GM23338 (cell line): ENCODE measurements around the gene CFAP100. TPM values are rescaled to one million over a fixed set of nuclear protein-coding genes. Genes with fewer than 3 reads are reported as not detected.

ENCODE experiments used
- ATAC-seq: fragments of 200-7000 bp; cut with Tn5 transposase; 3 replicates; pipeline ENCODE4 v1.9.1; 2020
- DNase-seq: peaks from one replicate; pipeline ENCODE4 v3.0.0-alpha.2; 2015; ENCODE audit warnings: low spot score
- H2AFZ ChIP-seq: fragments of 200-600 bp; sonication (generic); 2 replicates; pipeline ENCODE4 v1.8.0; 2016; ENCODE audit warnings: antibody characterized with exemption, mild to moderate bottlenecking, moderate library complexity
- H3F3A ChIP-seq: fragments of 200-600 bp; sonication (generic); replicated peaks from 2 replicates; pipeline ENCODE4 v1.8.0; 2017; ENCODE audit warnings: antibody characterized with exemption, mixed run types, low read depth
- H3K27ac ChIP-seq: fragments of 200-600 bp; sonication (generic); 2 replicates; pipeline ENCODE4 v1.6.1; 2016; ENCODE audit warnings: low read depth
- H3K27me3 ChIP-seq: fragments of 200-600 bp; sonication (generic); 2 replicates; pipeline ENCODE4 v1.8.0; 2016; ENCODE audit warnings: mild to moderate bottlenecking, mixed run types, moderate library complexity; ENCODE audit not compliant: insufficient read depth
- H3K36me3 ChIP-seq: fragments of 200-600 bp; sonication (generic); 2 replicates; pipeline ENCODE4 v1.8.0; 2016; ENCODE audit warnings: mild to moderate bottlenecking; ENCODE audit not compliant: insufficient read depth
- H3K4me1 ChIP-seq: fragments of 200-600 bp; sonication (generic); 2 replicates; pipeline ENCODE4 v1.8.0; 2016; ENCODE audit warnings: mild to moderate bottlenecking, moderate library complexity; ENCODE audit not compliant: insufficient read depth
- H3K4me2 ChIP-seq: fragments of 200-600 bp; sonication (generic); 2 replicates; pipeline ENCODE4 v1.7.1; 2017; ENCODE audit warnings: mixed run types
- H3K4me3 ChIP-seq: fragments of 200-600 bp; sonication (generic); 2 replicates; pipeline ENCODE4 v1.6.1; 2016; ENCODE audit warnings: mixed run types
- H3K79me2 ChIP-seq: fragments of 200-600 bp; sonication (generic); replicated peaks from 2 replicates; pipeline ENCODE4 v1.8.0; 2017; ENCODE audit warnings: mild to moderate bottlenecking; ENCODE audit not compliant: insufficient read depth
- H3K9me2 ChIP-seq: fragments of 200-600 bp; sonication (generic); 2 replicates; pipeline ENCODE4 v1.8.0; 2017; ENCODE audit not compliant: insufficient read depth
- H4K20me1 ChIP-seq: fragments of 200-600 bp; sonication (generic); replicated peaks from 2 replicates; pipeline ENCODE4 v1.8.0; 2017; ENCODE audit warnings: mild to moderate bottlenecking; ENCODE audit not compliant: insufficient read depth
- H3K27ac Mint-ChIP-seq: 2 replicates; pipeline ENCODE4 v1.8.0; 2020; ENCODE audit warnings: inconsistent platforms, mild to moderate bottlenecking, moderate library complexity, mixed read lengths
- H3K27me3 Mint-ChIP-seq: 3 replicates; pipeline ENCODE4 v1.8.0; 2022; ENCODE audit warnings: low read depth, mild to moderate bottlenecking, moderate library complexity, mixed read lengths, inconsistent platforms; ENCODE audit not compliant: insufficient read depth, poor library complexity
- H3K36me3 Mint-ChIP-seq: 3 replicates; pipeline ENCODE4 v1.8.0; 2021; ENCODE audit warnings: low read depth, mild to moderate bottlenecking, inconsistent platforms, moderate library complexity, mixed read lengths
- H3K4me1 Mint-ChIP-seq: 3 replicates; pipeline ENCODE4 v1.8.0; 2020; ENCODE audit warnings: mild to moderate bottlenecking, inconsistent platforms, mixed read lengths
- H3K4me3 Mint-ChIP-seq: 3 replicates; pipeline ENCODE4 v1.8.0; 2021; ENCODE audit warnings: moderate library complexity, mild to moderate bottlenecking, inconsistent platforms, mixed read lengths
- H3K9me3 Mint-ChIP-seq: 3 replicates; pipeline ENCODE4 v1.8.0; 2020; ENCODE audit warnings: moderate library complexity, mild to moderate bottlenecking, inconsistent platforms, mixed read lengths
- CREB1 ChIP-seq: fragments of 250-450 bp; sonication (Bioruptor Pico); IDR thresholded peaks from 2 replicates; pipeline ENCODE4 v1.5.0; 2020; ENCODE audit warnings: low read depth, mild to moderate bottlenecking, moderate library complexity
- CTCF ChIP-seq, 2 experiments: fragments of 200-600 bp in 1 of 2; sonication (generic) in 1 of 2; conservative IDR thresholded peaks; 2 replicates each; pipeline versions ENCODE4 v1.5.1 to v1.6.1; 2016 to 2017; ENCODE audit warnings: antibody characterized with exemption in 2 of 2, low read depth in 2 of 2, mild to moderate bottlenecking in 2 of 2, moderate library complexity in 1 of 2
- EZH2 ChIP-seq: fragments of 200-600 bp; sonication (generic); IDR thresholded peaks from one replicate; pipeline ENCODE4 v1.8.0; 2017; ENCODE audit warnings: antibody characterized with exemption, mild to moderate bottlenecking, low read depth; ENCODE audit not compliant: unreplicated experiment
- JUNB ChIP-seq: IDR thresholded peaks from one replicate; pipeline ENCODE4 v1.6.1; 2016; ENCODE audit warnings: antibody characterized with exemption; ENCODE audit not compliant: unreplicated experiment
- POLR2AphosphoS5 ChIP-seq: IDR thresholded peaks from 2 replicates; pipeline ENCODE4 v1.6.1; 2016; ENCODE audit warnings: antibody characterized with exemption, low read depth
- STAT1 ChIP-seq: IDR thresholded peaks from one replicate; pipeline ENCODE4 v1.6.1; 2016; ENCODE audit warnings: antibody characterized with exemption; ENCODE audit not compliant: unreplicated experiment
- ZNF114 ChIP-seq: fragments of 250-450 bp; sonication (Bioruptor Pico); IDR thresholded peaks from 2 replicates; pipeline ENCODE4 v1.5.0; 2020; ENCODE audit warnings: mild to moderate bottlenecking, moderate library complexity
- ZNF331 ChIP-seq: fragments of 250-450 bp; sonication (Bioruptor Pico); IDR thresholded peaks from 2 replicates; pipeline ENCODE4 v1.5.0; 2020; ENCODE audit warnings: low read depth, mild to moderate bottlenecking, moderate library complexity
- polyA plus RNA-seq: library from polyadenylated mRNA; unstranded; fragments of >200 nt; fragmentation: Nextera tagmentation; extraction: Ambion mirVana; gene quantifications from 2 replicates; pipeline ENCODE4 v1.2.1, GENCODE V29; 2016
- total RNA-seq: library from RNA; depleted of rRNA; stranded (reverse); fragments of >200 nt; shearing (Covaris generic); gene quantifications from 2 replicates; pipeline ENCODE4 v1.2.3, GENCODE V29; 2014
- TF ChIP-seq, protein P1 (sequence below): IDR thresholded peaks from one replicate; pipeline ENCODE4 v1.6.1; 2018; ENCODE audit warnings: antibody characterized with exemption; ENCODE audit not compliant: unreplicated experiment

Gene CFAP100
- total and polyA plus RNA-seq, 2 experiments from 2014 or later = 0.07 TPM; not detected in 1

GRCh38 chr3:126477061-126477380 lies 82.3 kb downstream of the CFAP100 start:
- Histone ChIP-seq H3F3A (no peaks in the 10 kb centered on the region), H3K4me1 (peaks cover 18% of the 10 kb centered on the region), H3K36me3 (peaks cover 3% of the 10 kb centered on the region; the same call in 1 of the 2 replicates), H2AFZ (no peak overlapping the region), H3K9me2 (no peaks in the 10 kb centered on the region), H3K27ac (peak overlapping the region; percentile 68; the same call in 1 of the 2 replicates), H4K20me1 (peaks cover 24% of the 10 kb centered on the region), H3K27me3 (no peaks in the 10 kb centered on the region), H3K4me2 (peak overlapping the region; percentile 88; the same call in 1 of the 2 replicates), H3K79me2 (peaks cover 28% of the 10 kb centered on the region), H3K4me3 (no peak overlapping the region; the same call in 1 of the 2 replicates)
- peaks cover 37% of the 10 kb centered on the region for H3K4me1 Mint-ChIP-seq
- H3K27ac Mint-ChIP-seq = peak overlapping the region; percentile 57
- DNase-seq (peak; percentile 50), ATAC-seq (peak; percentile 7)
- no peak for TF ChIP-seq ZNF331 (CRISPR knock-in tag)
- TF ChIP-seq, protein P1, sequence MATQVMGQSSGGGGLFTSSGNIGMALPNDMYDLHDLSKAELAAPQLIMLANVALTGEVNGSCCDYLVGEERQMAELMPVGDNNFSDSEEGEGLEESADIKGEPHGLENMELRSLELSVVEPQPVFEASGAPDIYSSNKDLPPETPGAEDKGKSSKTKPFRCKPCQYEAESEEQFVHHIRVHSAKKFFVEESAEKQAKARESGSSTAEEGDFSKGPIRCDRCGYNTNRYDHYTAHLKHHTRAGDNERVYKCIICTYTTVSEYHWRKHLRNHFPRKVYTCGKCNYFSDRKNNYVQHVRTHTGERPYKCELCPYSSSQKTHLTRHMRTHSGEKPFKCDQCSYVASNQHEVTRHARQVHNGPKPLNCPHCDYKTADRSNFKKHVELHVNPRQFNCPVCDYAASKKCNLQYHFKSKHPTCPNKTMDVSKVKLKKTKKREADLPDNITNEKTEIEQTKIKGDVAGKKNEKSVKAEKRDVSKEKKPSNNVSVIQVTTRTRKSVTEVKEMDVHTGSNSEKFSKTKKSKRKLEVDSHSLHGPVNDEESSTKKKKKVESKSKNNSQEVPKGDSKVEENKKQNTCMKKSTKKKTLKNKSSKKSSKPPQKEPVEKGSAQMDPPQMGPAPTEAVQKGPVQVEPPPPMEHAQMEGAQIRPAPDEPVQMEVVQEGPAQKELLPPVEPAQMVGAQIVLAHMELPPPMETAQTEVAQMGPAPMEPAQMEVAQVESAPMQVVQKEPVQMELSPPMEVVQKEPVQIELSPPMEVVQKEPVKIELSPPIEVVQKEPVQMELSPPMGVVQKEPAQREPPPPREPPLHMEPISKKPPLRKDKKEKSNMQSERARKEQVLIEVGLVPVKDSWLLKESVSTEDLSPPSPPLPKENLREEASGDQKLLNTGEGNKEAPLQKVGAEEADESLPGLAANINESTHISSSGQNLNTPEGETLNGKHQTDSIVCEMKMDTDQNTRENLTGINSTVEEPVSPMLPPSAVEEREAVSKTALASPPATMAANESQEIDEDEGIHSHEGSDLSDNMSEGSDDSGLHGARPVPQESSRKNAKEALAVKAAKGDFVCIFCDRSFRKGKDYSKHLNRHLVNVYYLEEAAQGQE = no peak
- TF ChIP-seq JUNB = no peak
- TF ChIP-seq POLR2AphosphoS5 = no peak
- H3K9me3 Mint-ChIP-seq = no peaks in the 10 kb centered on the region; the same call in 2 of the 3 replicates
- H3K27me3 Mint-ChIP-seq = peaks cover 2% of the 10 kb centered on the region
- H3K36me3 Mint-ChIP-seq = peaks cover 18% of the 10 kb centered on the region
- peak overlapping the region; percentile 73 for H3K4me3 Mint-ChIP-seq

DNA sequence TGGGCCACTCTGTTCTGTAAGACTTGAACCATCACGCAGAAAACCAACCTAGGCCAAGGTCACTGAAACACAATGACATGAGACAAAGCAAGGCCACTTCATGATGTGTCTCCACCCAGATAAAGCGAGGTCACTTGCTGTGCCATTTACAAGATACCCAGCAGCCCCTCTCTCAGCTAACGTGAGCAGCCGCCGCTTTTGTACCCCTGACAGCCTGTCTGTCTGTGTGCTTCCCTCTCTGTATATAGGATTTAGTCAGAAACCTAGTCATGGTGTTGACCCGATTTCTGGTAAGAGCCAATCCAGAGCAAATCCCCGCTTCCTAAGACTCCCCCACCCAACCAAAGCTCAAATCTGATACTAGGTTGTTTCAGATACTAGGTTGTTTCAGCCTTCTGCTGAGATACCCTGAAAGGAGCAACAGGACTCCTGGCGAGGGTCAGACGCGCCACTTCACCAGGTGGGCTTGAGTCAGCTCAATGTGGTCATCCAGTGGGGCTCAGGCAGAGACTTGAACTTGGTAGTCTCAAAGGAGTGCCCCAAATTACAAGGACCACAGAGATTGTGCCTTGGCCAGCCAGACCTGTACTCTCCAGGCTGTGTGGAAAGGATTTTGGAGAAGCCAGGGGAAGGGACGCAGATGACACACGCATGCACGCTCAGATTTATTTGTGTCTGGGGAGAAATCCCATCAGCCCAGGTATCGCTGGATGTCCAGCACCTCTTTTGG lies 84.0 kb downstream of the CFAP100 start:
- DNase-seq = no peak
- Histone ChIP-seq H2AFZ (no peak overlapping the region), H3K9me2 (no peaks in the 10 kb centered on the region), H3K27me3 (no peaks in the 10 kb centered on the region), H3K36me3 (no peaks in the 10 kb centered on the region; the same call in 1 of the 2 replicates), H3K4me2 (no peak overlapping the region), H3F3A (no peaks in the 10 kb centered on the region), H3K79me2 (peaks cover 11% of the 10 kb centered on the region), H4K20me1 (peaks cover 7% of the 10 kb centered on the region), H3K4me1 (peaks cover 6% of the 10 kb centered on the region), H3K27ac (no peak overlapping the region), H3K4me3 (no peak overlapping the region)
- Mint-ChIP-seq H3K9me3 (no peaks in the 10 kb centered on the region; the same call in 2 of the 3 replicates), H3K4me1 (peaks cover 26% of the 10 kb centered on the region), H3K36me3 (peaks cover under 1% of the 10 kb centered on the region; the same call in 2 of the 3 replicates), H3K4me3 (no peak overlapping the region), H3K27ac (no peak overlapping the region), H3K27me3 (peaks cover 4% of the 10 kb centered on the region)
- no peak for ATAC-seq
- TF ChIP-seq CREB1 (CRISPR knock-in tag) (no peak), STAT1 (no peak), ZNF114 (CRISPR knock-in tag) (no peak), EZH2 (no peak), CTCF (conservative IDR thresholded peaks at IDR 0.05; ENCODE audit: low read depth in 2 of 2) (no peak)
- TF ChIP-seq, protein P1 = no peak
